ENCODE measurements around the gene PPT2. TPM values are rescaled to one million over a fixed set of nuclear protein-coding genes. Genes with fewer than 3 reads are reported as not detected.

Gene PPT2
- total RNA-seq, 1 donor from 2014 or later, result 11.3 TPM

Other genes with a start within 250 kb of the PPT2 start
- 0.30 and 0.43 TPM in 2 replicates for gene C2, start 226.4 kb upstream of the PPT2 start, total RNA-seq
- gene CFB, start 208.0 kb upstream of the PPT2 start, total RNA-seq, result 0.17 TPM in 1 of 2 replicates, not detected in the other
- 85.8 and 88.5 TPM in 2 replicates for gene NELFE, start 195.2 kb upstream of the PPT2 start, total RNA-seq
- gene SKIC2, start 195.0 kb upstream of the PPT2 start, total RNA-seq, result 92.8 and 93.7 TPM in 2 replicates
- 13.2 and 14.1 TPM in 2 replicates for gene DXO, start 182.0 kb upstream of the PPT2 start, total RNA-seq
- gene C4A, start 172.1 kb upstream of the PPT2 start, total RNA-seq, result 2.7 and 3.3 TPM in 2 replicates
- 2.9 and 3.7 TPM in 2 replicates for gene C4B, start 139.3 kb upstream of the PPT2 start, total RNA-seq
- gene CYP21A2, start 115.7 kb upstream of the PPT2 start, total RNA-seq, result 0.35 TPM in 1 of 2 replicates, not detected in the other
- 3.3 and 4.6 TPM in 2 replicates for gene TNXB, start 44.8 kb upstream of the PPT2 start, total RNA-seq
- gene ATF6B, start 25.9 kb upstream of the PPT2 start, total RNA-seq, result 72.9 and 81.0 TPM in 2 replicates
- gene FKBPL, start 23.9 kb upstream of the PPT2 start, total RNA-seq, result 6.2 and 6.9 TPM in 2 replicates
- gene PRRT1, start 2.2 kb upstream of the PPT2 start, total RNA-seq, result 0.24 and 0.35 TPM in 2 replicates
- 8.6 and 9.7 TPM in 2 replicates for gene EGFL8, start 10.5 kb downstream of the PPT2 start, total RNA-seq
- gene AGPAT1, start 21.9 kb downstream of the PPT2 start, total RNA-seq, result 31.4 and 32.6 TPM in 2 replicates
- gene RNF5, start 24.3 kb downstream of the PPT2 start, total RNA-seq, result 59.9 and 62.6 TPM in 2 replicates
- 20.7 and 24.1 TPM in 2 replicates for gene AGER, start 30.1 kb downstream of the PPT2 start, total RNA-seq
- 88.1 and 92.7 TPM in 2 replicates for gene PBX2, start 36.1 kb downstream of the PPT2 start, total RNA-seq
- gene GPSM3, start 38.5 kb downstream of the PPT2 start, total RNA-seq, result 81.1 and 82.4 TPM in 2 replicates
- 0.28 and 0.37 TPM in 2 replicates for gene NOTCH4, start 69.9 kb downstream of the PPT2 start, total RNA-seq
- gene TSBP1, start 217.8 kb downstream of the PPT2 start, total RNA-seq, result not detected in 2 replicates

Measured in activated CD4-positive, alpha-beta T cell treated with anti-CD3 and anti-CD28 coated beads, Interleukin-2, amount 10 ng/mL, durations not matched to agents 24 days and 14 days (primary cell).